GM21367 (cell line): Measurements from ENCODE around the gene C1orf21.

ENCODE experiments used
- ATAC-seq: cut with Tn5 transposase; IDR thresholded peaks from one replicate; pipeline ENCODE4 v1.9.1; 2021; ENCODE audit not compliant: unreplicated experiment

C1orf21 gene

GRCh38 chr1:184545601-184546000 lies 158.8 kb downstream of the C1orf21 start:
- no peak for ATAC-seq

GRCh38 chr1:184552446-184552845 lies 165.6 kb downstream of the C1orf21 start:
- no peak for ATAC-seq

- ATAC-seq, result no peak
These were observed 167.0 kb downstream of the C1orf21 start for GRCh38 chr1:184553845-184554244.

GRCh38 chr1:184555665-184556641 lies 169.1 kb downstream of the C1orf21 start:
- ATAC-seq, result no peak

DNA sequence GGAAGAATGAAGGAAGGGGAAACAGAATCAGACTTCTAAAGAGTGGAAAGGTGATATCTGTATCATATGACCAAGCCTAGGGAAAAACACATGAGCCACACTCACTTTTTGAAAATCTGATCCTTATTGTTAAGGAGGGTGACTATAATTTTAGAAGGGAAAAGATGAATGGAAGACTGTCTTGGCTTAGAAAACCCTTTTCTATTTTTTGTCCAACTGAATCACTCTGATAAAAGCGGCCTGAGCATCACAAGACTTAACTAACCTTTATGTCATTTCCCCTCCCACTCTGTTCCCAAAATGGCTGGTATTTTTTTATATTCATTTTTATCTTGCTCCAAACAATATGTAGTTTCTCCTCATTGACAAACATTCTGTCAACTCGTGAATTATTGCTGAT lies 169.8 kb downstream of the C1orf21 start:
- no peak for ATAC-seq

DNA sequence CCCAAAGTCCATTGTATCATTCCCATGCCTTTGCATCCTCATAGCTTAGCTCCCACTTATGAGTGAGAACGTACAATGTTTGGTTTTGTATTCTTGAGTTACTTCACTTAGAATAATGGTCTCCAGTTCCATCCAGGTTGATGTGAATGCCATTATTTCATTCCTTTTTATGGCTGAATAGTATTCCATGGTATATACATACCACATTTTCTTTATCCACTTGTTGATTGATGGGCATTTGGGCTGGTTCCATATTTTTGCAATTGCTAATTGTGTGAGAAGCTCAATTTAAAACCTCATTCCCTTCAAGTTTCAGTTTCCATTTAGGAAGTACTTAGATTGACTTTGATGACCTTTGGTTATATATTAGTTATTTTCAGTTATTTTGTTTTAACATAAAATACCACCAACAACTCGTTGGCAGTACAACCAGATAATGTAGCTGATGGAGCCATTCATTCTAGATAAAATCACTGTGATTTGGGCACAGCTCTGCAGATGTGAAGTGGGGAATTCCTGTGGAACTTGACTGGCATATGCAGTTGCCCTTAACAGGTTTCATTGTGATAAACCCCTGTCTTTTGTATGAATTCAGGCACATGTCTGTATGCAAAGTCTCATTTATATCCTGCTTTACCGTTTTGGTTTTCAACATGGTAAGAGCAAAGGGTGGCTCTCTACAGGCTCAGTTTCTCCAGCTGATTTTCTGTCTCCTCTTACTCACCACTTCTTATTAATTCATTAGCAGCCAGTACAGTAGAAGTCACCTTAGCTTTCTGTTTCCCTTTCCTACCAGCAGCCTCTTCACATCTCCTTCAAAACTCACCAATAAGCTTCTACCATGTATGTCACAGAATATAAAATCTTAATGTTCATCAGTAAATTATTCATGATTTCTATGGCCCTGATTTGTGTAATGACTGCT lies 170.9 kb downstream of the C1orf21 start:
- no peak for ATAC-seq

DNA sequence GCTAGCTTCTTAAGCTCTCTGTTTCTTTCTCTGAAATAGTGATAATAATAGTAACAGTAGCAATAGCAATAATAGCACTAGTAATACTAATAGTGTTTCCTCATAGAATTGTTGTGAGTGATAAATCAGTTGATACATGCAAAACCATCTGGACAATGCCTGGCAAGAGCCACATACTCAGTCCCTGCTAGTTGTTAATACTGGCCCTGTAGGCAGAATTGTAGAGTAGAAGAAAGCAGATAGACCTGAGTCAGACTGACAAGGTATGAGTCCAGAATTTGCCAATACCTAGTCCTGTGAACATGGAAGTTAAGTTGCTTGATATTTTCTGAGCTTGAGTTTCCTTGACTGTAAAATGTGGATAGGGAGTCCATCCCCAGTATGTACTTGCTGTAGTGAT lies 171.9 kb downstream of the C1orf21 start:
- ATAC-seq, result no peak

DNA sequence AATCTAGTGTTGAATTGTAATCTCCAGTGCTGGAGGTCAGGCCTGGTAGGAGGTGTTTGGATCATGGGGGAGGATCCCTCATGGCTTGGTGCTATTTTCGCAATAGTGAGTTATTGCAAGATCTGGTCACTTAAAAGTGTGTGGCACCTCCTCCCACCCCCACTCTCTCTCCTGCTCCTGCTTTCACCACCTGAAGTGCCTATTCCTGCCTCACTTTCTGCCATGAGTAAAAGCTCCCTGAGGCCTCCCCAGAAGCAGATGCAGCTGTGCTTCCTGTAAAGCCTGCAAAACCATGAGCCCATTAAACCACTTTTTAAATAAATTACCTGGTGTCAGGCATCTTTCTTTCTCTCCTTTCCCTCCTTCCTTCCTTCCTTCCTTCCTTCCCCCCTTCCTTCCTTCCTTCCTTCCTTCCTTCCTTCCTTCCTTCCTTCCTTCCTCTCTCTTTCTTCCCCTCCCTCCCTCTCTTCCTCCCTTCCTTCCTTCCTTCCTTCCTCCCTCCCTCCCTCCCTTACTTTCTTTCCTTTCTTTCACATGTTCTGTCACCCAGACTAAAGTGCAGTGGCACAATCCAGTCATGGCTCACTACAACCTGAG lies 172.4 kb downstream of the C1orf21 start:
- no peak for ATAC-seq

DNA sequence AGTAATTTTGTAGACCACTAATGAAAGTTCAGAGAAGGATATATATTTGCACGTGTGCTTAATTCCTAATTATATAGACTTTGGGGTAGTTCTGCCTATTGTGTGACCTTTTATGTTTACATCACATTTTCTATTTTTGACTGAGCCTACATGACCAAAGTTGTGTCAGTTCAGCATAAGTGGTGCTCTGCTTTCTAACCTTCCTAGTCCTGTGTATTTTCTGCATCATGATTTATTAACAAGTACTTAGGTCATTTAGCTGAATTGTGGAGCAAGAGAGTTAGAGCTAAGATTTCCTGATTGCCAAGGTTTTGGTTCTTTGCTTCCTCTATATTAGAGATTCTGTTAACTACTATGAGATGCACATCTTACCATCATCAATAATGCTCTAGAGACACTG lies 176.0 kb downstream of the C1orf21 start:
- no peak for ATAC-seq

DNA sequence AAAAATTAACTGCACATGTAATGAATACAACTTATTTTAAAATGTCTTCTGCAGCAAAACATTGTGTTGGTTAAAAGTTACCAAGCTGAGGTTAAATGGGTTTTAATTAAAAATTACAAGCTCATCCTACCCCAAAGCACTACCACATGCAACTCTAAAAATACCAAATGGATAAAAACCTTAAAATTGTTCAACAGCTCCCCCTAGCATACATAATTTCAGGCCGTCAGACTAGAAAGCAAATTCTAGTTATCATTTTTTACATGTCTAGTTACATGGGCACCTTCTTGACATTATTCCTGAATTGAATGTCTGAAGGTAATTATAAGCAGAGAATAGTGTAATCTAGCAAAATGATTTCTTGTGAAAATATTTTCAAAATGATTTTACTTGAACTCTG lies 176.5 kb downstream of the C1orf21 start:
- no peak for ATAC-seq

GRCh38 chr1:184567009-184567408 lies 180.2 kb downstream of the C1orf21 start:
- no peak for ATAC-seq

GRCh38 chr1:184567637-184568036 lies 180.8 kb downstream of the C1orf21 start:
- ATAC-seq, result no peak

DNA sequence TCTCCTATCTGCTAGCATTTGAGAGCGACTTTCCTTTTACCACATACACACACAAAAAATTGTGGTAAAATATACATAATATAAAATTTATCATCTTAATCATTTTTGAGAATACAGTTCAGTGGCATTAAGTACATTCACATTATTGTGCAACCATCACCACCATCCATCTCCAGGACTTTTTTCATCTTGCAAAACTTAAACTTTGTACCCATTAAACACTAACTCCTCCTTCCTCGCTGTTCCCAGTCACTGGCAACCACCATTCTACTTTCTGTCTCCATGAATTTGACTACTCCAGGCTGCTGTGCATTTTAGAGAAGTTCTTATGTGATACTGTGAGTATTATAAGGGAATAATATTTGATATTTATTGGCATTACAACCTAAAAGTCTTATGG lies 181.3 kb downstream of the C1orf21 start:
- ATAC-seq, result no peak

DNA sequence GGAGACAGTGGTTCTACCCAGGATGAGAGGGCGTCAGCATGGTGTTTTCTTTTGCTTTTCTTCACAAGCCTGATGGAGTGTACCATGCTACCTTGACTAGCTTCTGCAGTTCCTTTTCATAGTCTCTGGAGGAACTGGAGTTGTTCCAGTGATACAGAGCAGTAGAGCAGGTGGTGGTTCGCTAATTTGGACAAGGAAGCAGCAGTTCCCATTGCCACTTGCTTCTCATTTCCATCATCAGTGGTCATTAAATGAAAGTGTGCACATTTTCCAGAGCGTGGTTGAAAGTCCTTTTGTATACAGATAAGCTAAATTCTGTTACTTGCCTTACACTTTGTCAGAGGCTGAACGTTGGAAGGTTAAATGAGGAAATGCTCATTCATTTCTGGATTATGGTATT lies 182.3 kb downstream of the C1orf21 start:
- no peak for ATAC-seq

GRCh38 chr1:184574588-184574987 lies 187.8 kb downstream of the C1orf21 start:
- no peak for ATAC-seq

- no peak for ATAC-seq
These were observed 190.0 kb downstream of the C1orf21 start for GRCh38 chr1:184576822-184577221.

DNA sequence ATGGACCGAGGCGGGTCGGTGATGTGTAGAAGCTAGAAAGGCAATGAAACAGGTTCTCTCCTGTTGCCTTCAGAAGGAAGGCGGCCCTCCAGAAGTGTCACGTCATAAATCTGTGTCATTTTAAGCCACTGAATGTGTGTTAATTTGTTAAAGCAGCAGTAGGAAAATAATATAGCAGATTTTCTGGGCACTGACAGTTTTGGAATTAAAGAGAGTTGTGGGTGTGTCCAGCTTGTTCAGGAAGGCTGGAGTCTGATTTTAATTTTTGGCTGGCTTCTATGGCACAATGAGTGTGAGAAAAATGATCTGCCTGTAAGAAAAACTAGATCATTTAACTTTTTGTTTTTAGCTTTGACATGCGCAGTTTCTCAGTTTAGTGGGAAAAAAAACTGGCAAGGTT lies 190.5 kb downstream of the C1orf21 start:
- ATAC-seq, result no peak

DNA sequence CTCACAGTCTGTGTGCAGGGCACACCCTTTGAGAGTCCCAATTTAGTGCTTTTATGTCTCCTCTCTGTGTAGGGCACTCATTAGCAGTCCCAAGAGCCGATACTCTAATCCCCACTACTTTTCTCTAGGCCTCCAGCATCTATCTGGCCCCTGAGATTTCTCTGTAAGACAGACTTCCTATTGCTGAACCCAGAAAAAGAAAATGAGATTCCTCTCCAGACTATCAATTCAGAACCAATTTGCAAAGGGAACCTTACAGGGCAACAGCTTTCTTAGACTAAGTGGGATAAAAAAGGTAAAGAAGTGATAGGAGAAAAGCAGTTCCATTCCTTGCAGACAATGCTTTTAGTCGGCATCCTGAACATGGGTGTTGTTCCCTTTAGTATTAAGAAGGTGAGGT lies 195.6 kb downstream of the C1orf21 start:
- no peak for ATAC-seq

GRCh38 chr1:184583849-184584248 lies 197.0 kb downstream of the C1orf21 start:
- ATAC-seq, result no peak

DNA sequence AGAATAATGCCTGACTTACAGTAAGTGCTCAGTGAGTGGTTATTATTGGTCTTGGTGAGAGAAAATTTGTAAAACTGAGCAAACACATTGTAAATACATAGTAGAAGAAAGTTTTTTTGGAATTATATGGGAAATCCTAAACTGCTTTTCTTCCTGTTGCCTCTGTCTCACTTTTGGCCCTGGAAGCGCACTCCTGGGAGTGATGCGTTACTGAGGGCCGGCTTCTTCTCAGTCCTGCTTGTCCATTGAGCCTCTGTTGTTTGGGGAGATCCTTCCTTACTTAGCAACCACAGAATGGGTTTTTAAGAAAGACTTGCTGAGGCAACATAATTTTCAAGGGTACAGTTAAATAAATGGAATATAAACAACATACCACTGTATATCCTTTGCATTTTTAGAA lies 201.9 kb downstream of the C1orf21 start:
- no peak for ATAC-seq

GRCh38 chr1:184590163-184590750 lies 203.4 kb downstream of the C1orf21 start:
- ATAC-seq, result no peak
